ENCODE measurements around the gene KCND2. TPM values are rescaled to one million over a fixed set of nuclear protein-coding genes. Genes with fewer than 3 reads are reported as not detected.

The KCND2 gene
- total RNA-seq, 2 experiments from 2014 or later, result not detected

- Mint-ChIP-seq H3K4me3 (no peak overlapping the region), H3K27ac (no peak overlapping the region), H3K36me3 (ENCODE audit: low read depth) (no peaks in the 10 kb centered on the region), H3K4me1 (ENCODE audit: low read depth) (no peaks in the 10 kb centered on the region), H3K9me3 (no peaks in the 10 kb centered on the region), H3K27me3 (peaks cover 8% of the 10 kb centered on the region)
- CTCF ChIA-PET, result interaction anchor here (0.8 kb wide), 1 partner anchor 58 kb away, joined by 3 read pairs; no protein-coding TSS in a partner anchor
- no peak for ATAC-seq
- intact Hi-C loops (cut with micrococcal nuclease), result no loop called here
- no peak for DNase-seq
- TF ChIP-seq CTCF (IDR thresholded peaks at IDR 0.05), result no peak
- POLR2A ChIA-PET, result no interaction called here
Measured at GRCh38 chr7:120733835-120734234, 460.9 kb downstream of the KCND2 start.

GRCh38 chr7:120735791-120736190, 462.8 kb downstream of the KCND2 start:
- POLR2A ChIA-PET, result no interaction called here
- no peak for ATAC-seq
- Mint-ChIP-seq H3K4me3 (no peak overlapping the region), H3K27ac (no peak overlapping the region), H3K9me3 (no peaks in the 10 kb centered on the region), H3K27me3 (peaks cover 6% of the 10 kb centered on the region), H3K36me3 (ENCODE audit: low read depth) (no peaks in the 10 kb centered on the region), H3K4me1 (ENCODE audit: low read depth) (no peaks in the 10 kb centered on the region)
- CTCF ChIA-PET, result no interaction called here
- no peak for TF ChIP-seq CTCF (IDR thresholded peaks at IDR 0.05)
- intact Hi-C loops (cut with micrococcal nuclease), result no loop called here
- no peak for DNase-seq

- ChIA-PET POLR2A (no interaction called here), CTCF (interaction anchor here (1.5 kb wide), 1 partner anchor 13 kb away, joined by 5 read pairs; no protein-coding TSS in a partner anchor)
- no peaks in the 10 kb centered on the region for H3K36me3 Mint-ChIP-seq (ENCODE audit: low read depth)
- H3K4me3 Mint-ChIP-seq, result no peak overlapping the region
- H3K4me1 Mint-ChIP-seq (ENCODE audit: low read depth), result no peaks in the 10 kb centered on the region
- no peak for TF ChIP-seq CTCF (IDR thresholded peaks at IDR 0.05)
- no peak for DNase-seq
- no peaks in the 10 kb centered on the region for H3K9me3 Mint-ChIP-seq
- no peak for ATAC-seq
- intact Hi-C loops (cut with micrococcal nuclease), result no loop called here
- H3K27ac Mint-ChIP-seq, result no peak overlapping the region
- H3K27me3 Mint-ChIP-seq, result peaks cover 6% of the 10 kb centered on the region
Measured at GRCh38 chr7:120738816-120739215, 465.8 kb downstream of the KCND2 start.

- Mint-ChIP-seq H3K4me3 (no peak overlapping the region), H3K27me3 (peaks cover 8% of the 10 kb centered on the region), H3K27ac (no peak overlapping the region)
Measured at GRCh38 chr7:120740348-120740747, 467.4 kb downstream of the KCND2 start.

More at GRCh38 chr7:120740348-120740747, 467.4 kb downstream of the KCND2 start:
- Mint-ChIP-seq H3K36me3 (ENCODE audit: low read depth) (no peaks in the 10 kb centered on the region), H3K4me1 (ENCODE audit: low read depth) (no peaks in the 10 kb centered on the region), H3K9me3 (no peaks in the 10 kb centered on the region)
- no peak for TF ChIP-seq CTCF (IDR thresholded peaks at IDR 0.05)
- DNase-seq, result no peak
- CTCF ChIA-PET, result no interaction called here
- no peak for ATAC-seq
- POLR2A ChIA-PET, result no interaction called here
- intact Hi-C loops (cut with micrococcal nuclease), result no loop called here

All from activated CD8-positive, alpha-beta T cell treated with anti-CD3 and anti-CD28 coated beads for 36 hours (primary cell).